ENCODE measurements around the gene DTYMK. TPM values are rescaled to one million over a fixed set of nuclear protein-coding genes. Genes with fewer than 3 reads are reported as not detected.

The DTYMK gene
- total RNA-seq, 3 donors from 2014 or later (not counting 1 experiment from before 2014, with no cell fraction given): 15.4 to 17.5 (median 15.6) TPM

DNA sequence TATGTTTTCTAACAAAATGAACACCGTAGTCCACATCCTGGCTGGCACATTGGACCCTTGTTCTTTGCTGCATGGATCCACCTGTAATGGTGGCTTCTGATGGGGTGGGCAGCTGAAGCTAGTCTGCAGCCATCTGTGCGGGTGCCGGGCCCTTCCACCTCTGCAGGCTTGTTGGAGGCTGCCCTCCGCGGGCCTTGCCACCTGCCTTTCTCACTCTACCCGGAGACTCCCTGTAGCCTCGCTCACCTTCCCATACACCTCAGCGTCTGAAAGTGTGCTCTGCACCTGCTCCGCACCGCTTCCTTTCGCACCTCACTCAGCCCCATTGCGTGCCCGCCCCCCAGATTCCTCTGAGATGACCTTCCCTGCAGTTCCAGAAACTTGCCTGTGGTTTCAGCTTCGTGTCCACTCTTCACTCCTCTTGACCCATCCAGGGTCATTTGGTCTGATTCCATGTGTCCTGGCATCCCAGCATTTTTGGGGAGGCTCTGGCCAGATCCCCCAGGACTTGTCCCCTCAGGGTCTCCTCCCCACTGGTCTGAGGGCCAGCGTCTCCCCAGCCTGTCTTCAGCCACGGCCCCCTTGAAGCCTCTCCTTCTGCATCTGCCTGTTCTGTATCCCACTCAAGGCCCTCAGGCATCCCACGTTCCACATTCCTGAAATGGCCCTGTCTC is 31.0 kb downstream of the DTYMK start:
- no peaks in the 10 kb centered on the region for H3K9me3 ChIP-seq (ENCODE audit: control insufficient read depth, insufficient read depth, low read length)
- DNase-seq (no peak), ATAC-seq (no peak)
- no peak overlapping the region for H3K4me3 ChIP-seq (ENCODE audit: low read length)
- Mint-ChIP-seq H3K27me3 (ENCODE audit: low read depth in 2 of 2) (no peaks in the 10 kb centered on the region), H3K9me3 (no peaks in the 10 kb centered on the region), H3K4me1 (peaks cover 5 to 7% of the 10 kb centered on the region in 2 donors), H3K27ac (no peak overlapping the region), H3K36me3 (peaks cover 7% of the 10 kb centered on the region), H3K4me3 (no peak overlapping the region)
- WGBS (ENCODE audit: insufficient coverage): 97% methylated on average over 17 of the region's 17 CpGs
- no peaks in the 10 kb centered on the region for H3K4me1 ChIP-seq (ENCODE audit: control insufficient read depth, insufficient read depth, low read length)
- H3K36me3 ChIP-seq (ENCODE audit: control insufficient read depth, insufficient read depth, low read length): peaks cover 70% of the 10 kb centered on the region
- intact Hi-C loops (cut with micrococcal nuclease): no loop called here
- TF ChIP-seq, protein P1, sequence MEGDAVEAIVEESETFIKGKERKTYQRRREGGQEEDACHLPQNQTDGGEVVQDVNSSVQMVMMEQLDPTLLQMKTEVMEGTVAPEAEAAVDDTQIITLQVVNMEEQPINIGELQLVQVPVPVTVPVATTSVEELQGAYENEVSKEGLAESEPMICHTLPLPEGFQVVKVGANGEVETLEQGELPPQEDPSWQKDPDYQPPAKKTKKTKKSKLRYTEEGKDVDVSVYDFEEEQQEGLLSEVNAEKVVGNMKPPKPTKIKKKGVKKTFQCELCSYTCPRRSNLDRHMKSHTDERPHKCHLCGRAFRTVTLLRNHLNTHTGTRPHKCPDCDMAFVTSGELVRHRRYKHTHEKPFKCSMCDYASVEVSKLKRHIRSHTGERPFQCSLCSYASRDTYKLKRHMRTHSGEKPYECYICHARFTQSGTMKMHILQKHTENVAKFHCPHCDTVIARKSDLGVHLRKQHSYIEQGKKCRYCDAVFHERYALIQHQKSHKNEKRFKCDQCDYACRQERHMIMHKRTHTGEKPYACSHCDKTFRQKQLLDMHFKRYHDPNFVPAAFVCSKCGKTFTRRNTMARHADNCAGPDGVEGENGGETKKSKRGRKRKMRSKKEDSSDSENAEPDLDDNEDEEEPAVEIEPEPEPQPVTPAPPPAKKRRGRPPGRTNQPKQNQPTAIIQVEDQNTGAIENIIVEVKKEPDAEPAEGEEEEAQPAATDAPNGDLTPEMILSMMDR (IDR thresholded peaks at IDR 0.05): no peak
- no peak overlapping the region for H3K27ac ChIP-seq (ENCODE audit: low read length)
- H3K27me3 ChIP-seq (ENCODE audit: control insufficient read depth, insufficient read depth, low read length): no peaks in the 10 kb centered on the region

DNA sequence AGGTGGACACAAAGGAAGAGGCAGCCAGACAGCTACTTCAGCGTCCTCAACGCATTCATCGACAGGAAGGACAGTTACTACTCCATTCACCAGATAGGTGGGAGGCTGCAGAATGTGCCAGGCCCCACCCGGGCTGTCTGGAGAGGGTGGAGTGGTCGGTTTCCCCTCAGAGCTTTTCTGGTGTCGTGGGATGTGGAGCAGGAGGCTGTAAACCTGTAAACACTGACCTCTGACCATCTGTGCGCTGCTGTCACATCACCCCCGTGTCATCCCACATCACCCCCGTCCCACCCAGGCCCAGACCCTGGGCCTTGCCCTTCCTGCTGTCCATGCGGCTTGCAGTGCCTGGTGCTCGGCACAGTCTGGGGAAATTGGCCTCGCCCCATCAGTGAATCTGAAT is 32.1 kb downstream of the DTYMK start:
- Mint-ChIP-seq H3K9me3 (no peaks in the 10 kb centered on the region), H3K27ac (no peak overlapping the region), H3K27me3 (ENCODE audit: low read depth in 2 of 2) (no peaks in the 10 kb centered on the region), H3K4me1 (peaks cover 7 to 8% of the 10 kb centered on the region in 2 donors), H3K4me3 (no peak overlapping the region), H3K36me3 (peaks cover 7% of the 10 kb centered on the region)
- intact Hi-C loops (cut with micrococcal nuclease): no loop called here
- 95% methylated on average over 11 of the region's 12 CpGs for WGBS (ENCODE audit: insufficient coverage)
- no peak overlapping the region for H3K27ac ChIP-seq (ENCODE audit: low read length)
- H3K9me3 ChIP-seq (ENCODE audit: control insufficient read depth, insufficient read depth, low read length): no peaks in the 10 kb centered on the region
- no peak overlapping the region for H3K4me3 ChIP-seq (ENCODE audit: low read length)
- H3K36me3 ChIP-seq (ENCODE audit: control insufficient read depth, insufficient read depth, low read length): peaks cover 66% of the 10 kb centered on the region
- ATAC-seq (no peak), DNase-seq (no peak)
- TF ChIP-seq, protein P1 (IDR thresholded peaks at IDR 0.05): no peak
- H3K4me1 ChIP-seq (ENCODE audit: control insufficient read depth, insufficient read depth, low read length): no peaks in the 10 kb centered on the region
- no peaks in the 10 kb centered on the region for H3K27me3 ChIP-seq (ENCODE audit: control insufficient read depth, insufficient read depth, low read length)

DNA sequence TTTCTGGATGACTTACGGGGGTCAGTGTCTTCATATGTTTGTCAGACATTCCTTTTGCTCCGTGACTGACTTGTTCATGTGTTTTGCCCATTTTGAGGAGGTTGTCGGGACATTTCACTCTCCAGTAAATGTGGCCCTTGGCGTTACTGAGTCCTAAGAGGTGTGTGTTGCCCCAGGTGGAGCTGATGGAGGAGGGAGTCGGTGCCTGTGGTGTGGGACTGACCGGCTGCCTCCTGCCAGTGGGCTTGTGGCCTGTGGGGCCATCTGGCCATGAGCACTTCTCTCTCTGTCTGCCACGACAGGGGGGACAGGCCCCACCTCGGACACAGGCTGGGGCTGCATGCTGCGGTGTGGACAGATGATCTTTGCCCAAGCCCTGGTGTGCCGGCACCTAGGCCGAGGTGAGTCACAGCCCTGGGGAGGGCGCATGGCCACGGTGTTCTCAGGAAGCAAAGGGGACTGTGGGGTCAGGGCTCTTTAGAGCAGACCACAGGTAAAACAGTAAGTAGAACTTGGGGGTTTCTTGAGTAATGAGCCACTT is 33.3 kb downstream of the DTYMK start:
- Histone ChIP-seq H3K36me3 (ENCODE audit: control insufficient read depth, insufficient read depth, low read length) (peaks cover 53% of the 10 kb centered on the region), H3K4me3 (ENCODE audit: low read length) (no peak overlapping the region), H3K9me3 (ENCODE audit: control insufficient read depth, insufficient read depth, low read length) (no peaks in the 10 kb centered on the region), H3K4me1 (ENCODE audit: control insufficient read depth, insufficient read depth, low read length) (no peaks in the 10 kb centered on the region), H3K27ac (ENCODE audit: low read length) (no peak overlapping the region), H3K27me3 (ENCODE audit: control insufficient read depth, insufficient read depth, low read length) (no peaks in the 10 kb centered on the region)
- TF ChIP-seq, protein P1 (IDR thresholded peaks at IDR 0.05): no peak
- ATAC-seq: no peak
- WGBS (ENCODE audit: insufficient coverage): 96% methylated on average over 13 of the region's 13 CpGs
- Mint-ChIP-seq H3K27me3 (ENCODE audit: low read depth in 2 of 2) (no peaks in the 10 kb centered on the region), H3K4me1 (peaks cover 12 to 13% of the 10 kb centered on the region in 2 donors), H3K27ac (no peak overlapping the region), H3K36me3 (peaks cover 7% of the 10 kb centered on the region), H3K9me3 (no peaks in the 10 kb centered on the region), H3K4me3 (no peak overlapping the region)
- no peak for DNase-seq
- intact Hi-C loops (cut with micrococcal nuclease): no loop called here

Measured in natural killer cell (primary cell).